Measurements from ENCODE around the gene USP26.
"Not testable (repeated sequence)": the region's sequence is repeated elsewhere in the genome, so short reads cannot be mapped to it uniquely, and the experiment has no call there.

Gene USP26, protein sequence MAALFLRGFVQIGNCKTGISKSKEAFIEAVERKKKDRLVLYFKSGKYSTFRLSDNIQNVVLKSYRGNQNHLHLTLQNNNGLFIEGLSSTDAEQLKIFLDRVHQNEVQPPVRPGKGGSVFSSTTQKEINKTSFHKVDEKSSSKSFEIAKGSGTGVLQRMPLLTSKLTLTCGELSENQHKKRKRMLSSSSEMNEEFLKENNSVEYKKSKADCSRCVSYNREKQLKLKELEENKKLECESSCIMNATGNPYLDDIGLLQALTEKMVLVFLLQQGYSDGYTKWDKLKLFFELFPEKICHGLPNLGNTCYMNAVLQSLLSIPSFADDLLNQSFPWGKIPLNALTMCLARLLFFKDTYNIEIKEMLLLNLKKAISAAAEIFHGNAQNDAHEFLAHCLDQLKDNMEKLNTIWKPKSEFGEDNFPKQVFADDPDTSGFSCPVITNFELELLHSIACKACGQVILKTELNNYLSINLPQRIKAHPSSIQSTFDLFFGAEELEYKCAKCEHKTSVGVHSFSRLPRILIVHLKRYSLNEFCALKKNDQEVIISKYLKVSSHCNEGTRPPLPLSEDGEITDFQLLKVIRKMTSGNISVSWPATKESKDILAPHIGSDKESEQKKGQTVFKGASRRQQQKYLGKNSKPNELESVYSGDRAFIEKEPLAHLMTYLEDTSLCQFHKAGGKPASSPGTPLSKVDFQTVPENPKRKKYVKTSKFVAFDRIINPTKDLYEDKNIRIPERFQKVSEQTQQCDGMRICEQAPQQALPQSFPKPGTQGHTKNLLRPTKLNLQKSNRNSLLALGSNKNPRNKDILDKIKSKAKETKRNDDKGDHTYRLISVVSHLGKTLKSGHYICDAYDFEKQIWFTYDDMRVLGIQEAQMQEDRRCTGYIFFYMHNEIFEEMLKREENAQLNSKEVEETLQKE

GRCh38 chrX:133097031-133097430 lies at the start of gene USP26:
Gene USP26, minus strand, starts transcription at chrX:133097109. Its CDS starts 68,889 bp downstream, at chrX:133028220.
- DNase-seq (ENCODE audit: low spot score) = no peak

GRCh38 chrX:133134282-133134681 lies 37.4 kb upstream of the USP26 start:
- no peak for DNase-seq (ENCODE audit: low spot score)

- no peak for DNase-seq (ENCODE audit: low spot score)
These were observed 23.5 kb upstream of the USP26 start for GRCh38 chrX:133120406-133120805.

GRCh38 chrX:133094098-133094731 lies 2.7 kb downstream of the USP26 start:
- DNase-seq (ENCODE audit: low spot score) = no peak

DNA sequence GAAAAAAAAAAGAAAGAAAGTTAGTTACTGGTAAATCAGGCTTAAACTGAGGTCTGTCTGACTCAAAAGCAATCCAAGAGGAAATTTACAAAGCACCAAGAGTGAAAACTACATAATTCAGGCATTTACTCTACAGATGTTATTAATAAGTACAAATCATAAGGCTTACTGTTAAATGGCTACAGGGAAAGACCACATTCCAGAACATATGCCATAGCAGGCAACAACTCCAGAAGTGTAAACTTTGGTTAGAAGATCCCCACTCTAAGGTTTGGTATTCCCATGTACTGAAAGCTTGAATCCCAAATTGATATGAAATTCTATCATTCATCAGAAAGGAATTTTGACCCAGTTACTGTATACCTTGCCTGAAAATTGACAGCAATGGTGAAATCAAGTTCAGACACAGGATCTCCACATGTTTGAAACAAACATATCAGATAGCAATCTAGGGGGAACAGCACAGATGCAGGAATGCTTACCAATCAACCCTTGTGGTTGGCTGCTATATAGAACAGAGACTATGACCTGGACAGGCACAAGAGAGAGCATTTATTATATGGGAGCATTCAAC lies 6.6 kb downstream of the USP26 start:
- DNase-seq (ENCODE audit: low spot score) = no peak

DNA sequence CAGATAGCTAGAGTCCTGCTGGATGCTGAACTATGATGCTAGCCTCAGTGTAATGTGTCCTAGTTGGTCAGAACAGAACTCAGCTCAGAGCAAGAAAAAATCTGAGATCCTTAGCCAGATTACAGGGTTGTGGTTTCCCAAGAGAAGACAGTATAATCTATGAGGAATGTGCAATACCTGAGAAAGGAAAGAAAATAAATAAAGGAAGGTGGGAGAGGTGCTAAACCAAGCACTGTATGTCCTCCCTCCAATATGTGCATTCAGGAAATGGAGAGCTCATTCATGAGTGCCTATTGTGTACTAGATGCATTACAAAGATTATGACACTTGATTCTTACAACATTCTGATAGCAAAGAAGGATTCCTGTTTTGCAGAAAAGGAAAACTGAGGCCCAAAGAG lies 7.5 kb downstream of the USP26 start:
- DNase-seq (ENCODE audit: low spot score) = no peak

- DNase-seq (ENCODE audit: low spot score) = peak; percentile 4
These were observed 11.1 kb downstream of the USP26 start for GRCh38 chrX:133085785-133086184.

DNA sequence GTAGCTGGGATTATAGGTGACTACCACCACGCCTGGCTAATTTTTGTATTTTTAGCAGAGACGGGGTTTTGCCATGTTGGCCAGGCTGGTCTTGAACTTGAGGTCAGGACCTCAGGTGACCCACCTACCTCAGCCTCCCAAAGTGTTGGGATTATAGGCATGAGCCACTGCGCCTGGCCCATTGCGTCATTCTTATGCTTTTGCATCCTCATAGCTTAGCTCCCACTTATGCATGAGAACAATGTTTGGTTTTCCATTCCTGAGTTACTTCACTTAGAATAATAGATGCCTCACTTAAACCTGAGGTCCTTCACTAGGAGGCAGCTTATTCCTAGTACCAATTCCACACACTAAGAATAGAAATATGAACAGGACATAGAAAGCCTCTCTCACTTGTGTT lies 11.9 kb downstream of the USP26 start:
- not testable (repeated sequence) for DNase-seq (ENCODE audit: low spot score)

- DNase-seq (ENCODE audit: low spot score) = no peak
These were observed 13.0 kb downstream of the USP26 start for GRCh38 chrX:133083899-133084298.

DNA sequence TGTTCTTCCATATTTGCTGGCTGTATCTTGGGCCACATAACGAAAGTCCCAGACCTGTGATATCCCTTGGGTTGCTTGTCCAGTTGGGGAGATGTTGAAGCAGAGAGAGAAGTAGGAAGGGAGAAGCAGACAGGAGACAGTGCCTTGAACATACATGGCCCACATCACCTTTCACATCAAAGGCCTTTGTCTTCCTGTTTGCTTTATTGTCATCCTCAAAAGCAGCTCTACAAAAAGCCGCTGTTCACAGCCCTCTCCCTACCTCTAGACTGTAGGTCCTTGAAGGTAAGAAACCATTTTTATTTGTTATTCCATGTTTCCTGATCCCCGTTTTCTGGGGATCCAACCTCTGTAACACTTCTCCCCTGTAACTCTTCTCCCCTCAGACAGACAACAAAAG lies 14.9 kb downstream of the USP26 start:
- DNase-seq (ENCODE audit: low spot score) = no peak

- DNase-seq (ENCODE audit: low spot score) = not testable (repeated sequence)
These were observed 19.1 kb downstream of the USP26 start for GRCh38 chrX:133077856-133078255.

DNA sequence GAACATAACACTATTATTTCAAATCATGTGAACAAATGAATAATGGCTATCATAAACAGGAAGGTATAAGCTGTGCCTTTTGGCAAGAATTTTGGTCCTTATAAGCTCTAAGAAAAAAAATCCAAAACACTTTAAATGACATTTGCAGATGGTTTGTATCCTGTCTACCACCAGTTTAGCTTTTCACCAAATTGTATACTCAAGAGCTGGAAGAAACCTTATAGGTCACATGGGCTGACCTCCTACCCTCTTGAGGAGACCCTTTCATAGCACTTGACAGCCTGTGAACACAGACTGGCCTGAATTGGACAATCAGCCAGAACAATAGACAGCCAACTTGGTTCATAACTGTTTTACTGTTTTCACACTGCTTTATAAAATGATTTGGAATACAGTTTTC lies 24.3 kb downstream of the USP26 start:
- no peak for DNase-seq (ENCODE audit: low spot score)

DNA sequence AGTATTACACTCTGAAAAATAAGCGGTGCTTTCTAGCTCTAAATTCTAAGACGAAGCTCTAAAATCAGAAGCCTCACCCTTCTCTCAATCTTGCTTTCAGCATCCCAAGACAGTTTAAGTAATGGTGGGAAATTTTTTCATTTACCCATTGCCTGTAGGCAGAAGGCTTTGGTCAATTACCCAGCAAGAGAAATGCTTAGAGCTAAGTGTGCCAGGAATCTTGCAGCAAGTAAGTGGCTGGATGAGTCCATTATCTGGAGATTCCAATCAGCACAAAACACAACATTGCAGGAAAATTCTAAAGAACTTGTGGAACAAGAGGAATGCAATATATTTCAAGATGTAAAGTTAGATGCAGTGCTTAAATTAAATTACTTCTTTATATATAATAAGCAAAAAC lies 28.4 kb downstream of the USP26 start:
- no peak for DNase-seq (ENCODE audit: low spot score)

DNA sequence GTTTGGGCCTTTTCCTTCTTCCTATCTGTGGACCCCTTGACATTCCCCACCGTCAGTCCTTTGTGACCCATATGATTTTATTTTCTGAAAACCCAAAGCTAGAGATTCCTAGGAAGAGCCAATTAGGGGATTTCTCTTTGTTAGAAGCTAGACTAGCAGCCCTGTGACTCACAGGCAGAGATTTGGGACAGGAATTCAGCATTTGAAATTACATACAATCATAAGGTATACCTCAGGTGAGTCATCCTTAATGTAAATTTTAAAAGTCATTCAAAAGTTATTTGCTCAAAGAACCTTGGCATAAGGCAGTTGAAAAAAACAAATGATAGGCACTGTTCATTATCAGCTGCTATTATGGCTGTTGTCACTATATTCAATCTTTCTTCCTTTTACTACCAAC lies 40.6 kb downstream of the USP26 start:
- DNase-seq (ENCODE audit: low spot score) = peak; percentile 6

GRCh38 chrX:133054761-133055405 lies 42.0 kb downstream of the USP26 start:
- DNase-seq (ENCODE audit: low spot score) = no peak

DNA sequence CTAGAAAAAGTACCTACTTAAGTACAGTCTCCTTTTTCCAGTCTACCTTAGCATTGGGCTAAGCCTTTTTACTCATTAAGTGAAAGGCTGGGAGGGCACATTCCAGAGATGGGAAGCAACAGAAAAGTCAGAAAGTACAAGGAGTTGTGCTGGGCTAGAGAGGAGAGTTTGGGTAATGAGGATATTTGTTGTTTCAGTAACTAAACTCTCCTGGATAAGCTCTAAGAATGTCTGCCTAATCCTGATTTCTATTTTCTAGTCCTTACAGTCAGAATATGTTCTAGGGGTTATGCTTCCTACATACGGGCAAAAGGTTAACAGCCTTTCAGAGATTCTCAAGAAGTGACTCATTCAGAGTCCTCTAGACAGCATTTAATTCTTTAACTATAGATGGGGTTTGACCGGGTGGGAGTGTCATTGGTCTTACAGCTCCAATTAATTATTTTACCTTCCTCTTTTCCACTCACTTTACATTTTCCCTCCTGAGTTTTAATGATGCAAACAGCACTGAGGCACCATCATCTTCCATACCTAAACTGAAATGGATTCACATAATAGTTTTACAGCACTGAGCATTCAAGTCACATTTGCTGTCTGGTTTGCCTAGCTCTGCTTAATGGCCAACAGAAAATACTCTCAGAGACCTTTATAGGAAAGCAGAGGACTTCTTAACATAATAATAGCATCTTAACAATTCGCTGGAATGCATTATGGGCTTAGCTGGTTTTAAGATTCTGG lies 42.9 kb downstream of the USP26 start:
- DNase-seq (ENCODE audit: low spot score) = peak; percentile 5

DNA sequence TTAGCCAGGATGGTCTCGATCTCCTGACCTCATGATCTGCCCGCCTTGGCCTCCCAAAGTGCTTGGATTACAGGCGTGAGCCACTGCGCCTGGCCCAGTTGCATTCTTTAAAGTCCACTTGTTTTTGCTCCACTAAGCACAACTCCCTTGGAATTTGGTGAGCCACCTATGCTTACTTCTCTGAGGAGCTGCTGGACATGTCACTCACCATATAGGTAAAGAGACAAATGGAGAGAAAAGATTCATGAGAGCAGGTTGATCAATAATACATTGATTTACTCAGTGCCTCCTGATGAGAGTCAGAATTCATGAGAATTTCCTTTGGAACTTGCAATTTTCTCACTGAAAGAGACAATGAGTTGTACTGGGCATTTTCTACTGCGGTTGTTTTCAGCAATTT lies 48.2 kb downstream of the USP26 start:
- DNase-seq (ENCODE audit: low spot score) = no peak

GRCh38 chrX:133046601-133047000 lies 50.3 kb downstream of the USP26 start:
- no peak for DNase-seq (ENCODE audit: low spot score)

DNA sequence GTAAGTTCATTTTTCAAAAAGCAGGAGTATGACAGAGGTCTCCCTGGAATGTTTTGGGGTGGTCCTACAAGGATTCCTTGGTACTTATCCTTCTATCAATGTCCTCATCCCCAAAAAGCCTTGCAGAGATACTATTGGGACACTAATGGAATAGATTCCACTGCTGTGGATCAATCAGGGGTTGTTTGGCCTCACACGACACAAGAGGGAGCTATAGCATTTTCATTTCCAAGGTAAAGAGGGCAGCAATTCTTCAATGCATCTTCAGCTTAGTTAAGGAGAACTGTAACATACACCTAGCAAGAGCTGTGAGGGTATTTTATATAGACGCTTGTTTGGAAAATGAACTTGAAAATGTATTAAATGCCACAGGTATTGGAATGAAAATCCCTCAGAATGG lies 50.9 kb downstream of the USP26 start:
- DNase-seq (ENCODE audit: low spot score) = peak; percentile 1

GRCh38 chrX:133044145-133044786 lies 52.6 kb downstream of the USP26 start:
- not testable (repeated sequence) for DNase-seq (ENCODE audit: low spot score)
